Measurements from ENCODE around the gene DHPS. TPM values are rescaled to one million over a fixed set of nuclear protein-coding genes. Genes with fewer than 3 reads are reported as not detected.
"Not testable (repeated sequence)": the region's sequence is repeated elsewhere in the genome, so short reads cannot be mapped to it uniquely, and the experiment has no call there.

Gene DHPS
- total RNA-seq, 6 experiments from 2014 or later: 29.5 to 60.5 (median 45.8) TPM

DNA sequence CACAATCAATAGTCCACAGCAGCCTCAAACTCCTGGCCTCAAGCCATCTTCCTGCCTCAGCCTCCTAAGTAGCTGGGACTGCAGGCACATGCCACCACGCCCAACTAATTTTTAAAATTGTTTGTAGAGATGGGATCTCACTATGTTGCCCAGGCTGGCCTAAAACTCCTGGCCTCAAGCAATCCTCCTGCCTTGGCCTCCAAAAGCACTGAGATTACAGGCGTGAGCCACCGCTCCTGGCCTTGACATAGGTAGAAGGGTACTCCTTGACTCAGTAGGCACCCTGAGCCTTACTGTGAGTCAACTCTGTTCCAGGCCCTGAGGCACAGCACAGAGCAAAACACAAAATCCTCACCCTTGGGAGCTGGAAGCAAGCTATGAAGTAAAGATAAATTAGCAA lies 34.2 kb upstream of the DHPS start:
- DNase-seq (no peak), ATAC-seq (peak in 1 of 4 donors; percentile 40)
- WGBS (ENCODE audit: insufficient coverage, low coverage, low lambda C conversion rate, missing lambda C conversion rate): 77% methylated on average over 2 of the region's 3 CpGs
- H3K27ac ChIP-seq: no peak overlapping the region
- intact Hi-C loops (cut with DNase I): no loop called here
- H3K4me3 ChIP-seq: no peak overlapping the region
- no peaks in the 10 kb centered on the region for H3K9me3 ChIP-seq
- no peaks in the 10 kb centered on the region for H3K27me3 ChIP-seq
- H3K36me3 ChIP-seq: peaks cover 16 to 46% (median 33%) of the 10 kb centered on the region in 4 donors
- no peak for TF ChIP-seq POLR2A (IDR thresholded peaks at IDR 0.05)
- TF ChIP-seq CTCF (IDR thresholded peaks at IDR 0.05): no peak
- peaks cover 0 to 7% (median under 1%) of the 10 kb centered on the region in 4 donors for H3K4me1 ChIP-seq

DNA sequence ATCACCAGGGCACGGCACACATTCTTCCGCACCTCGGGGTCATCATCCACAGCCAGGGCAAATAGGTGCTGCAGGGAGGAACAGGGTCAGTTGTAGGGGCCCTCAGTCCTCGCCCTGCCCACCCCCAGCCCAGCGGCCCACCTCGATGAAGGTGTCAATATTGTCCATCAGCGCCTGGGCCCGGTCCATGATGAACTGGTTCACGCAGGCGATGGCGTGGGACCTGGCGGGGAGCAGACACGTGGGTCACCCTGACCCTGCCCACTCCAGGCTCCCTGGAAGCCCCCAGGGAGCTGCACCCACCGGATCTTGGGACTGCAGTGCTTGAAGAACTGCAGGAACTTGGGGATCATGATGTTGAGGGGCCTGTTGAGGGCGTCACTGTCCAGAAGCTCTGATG lies 33.4 kb upstream of the DHPS start:
- H3K36me3 ChIP-seq: peaks cover 23 to 54% (median 38%) of the 10 kb centered on the region in 4 donors
- no peak for DNase-seq
- H3K27me3 ChIP-seq: no peaks in the 10 kb centered on the region
- intact Hi-C loops (cut with DNase I): no loop called here
- ATAC-seq: no peak
- TF ChIP-seq POLR2A (IDR thresholded peaks at IDR 0.05): no peak
- H3K27ac ChIP-seq: no peak overlapping the region
- H3K4me3 ChIP-seq: no peak overlapping the region
- no CpG with 5 or more reads among the region's 15 CpGs for WGBS (ENCODE audit: insufficient coverage, low coverage, low lambda C conversion rate, missing lambda C conversion rate)
- no peaks in the 10 kb centered on the region for H3K9me3 ChIP-seq
- H3K4me1 ChIP-seq: peaks cover 0 to 3% (median under 1%) of the 10 kb centered on the region in 4 donors

DNA sequence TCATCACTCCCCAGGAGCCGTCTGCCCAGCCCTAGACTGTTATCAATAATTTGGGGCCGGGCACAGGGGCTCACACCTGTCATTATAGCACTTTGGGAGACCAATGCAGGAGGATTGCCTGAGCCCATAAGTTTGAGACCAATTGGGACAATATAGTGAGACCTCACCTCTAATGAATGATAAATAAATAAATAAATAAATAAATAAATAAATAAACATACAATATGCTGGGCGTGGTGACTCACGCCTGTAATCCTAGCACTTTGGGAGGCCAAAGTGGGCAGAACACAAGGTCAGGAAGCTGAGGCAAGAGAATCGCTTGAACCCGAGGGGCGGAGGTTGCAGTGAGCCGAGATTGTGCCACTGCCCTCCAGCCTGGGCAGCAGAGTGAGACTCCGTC lies 31.6 kb upstream of the DHPS start:
- DNase-seq; H3K4me3 ChIP-seq; H3K4me1 ChIP-seq; ATAC-seq; H3K27ac ChIP-seq; H3K27me3 ChIP-seq; H3K9me3 ChIP-seq; intact Hi-C loops (cut with DNase I): not testable (repeated sequence)
- peaks cover 23 to 62% (median 39%) of the 10 kb centered on the region in 4 donors for H3K36me3 ChIP-seq
- WGBS (ENCODE audit: insufficient coverage, low coverage, low lambda C conversion rate, missing lambda C conversion rate): 92% methylated on average over 7 of the region's 9 CpGs

GRCh38 chr19:12712077-12712476 lies 30.4 kb upstream of the DHPS start:
- H3K27ac ChIP-seq; H3K4me3 ChIP-seq; H3K9me3 ChIP-seq; H3K4me1 ChIP-seq; DNase-seq; ATAC-seq; intact Hi-C loops (cut with DNase I); H3K27me3 ChIP-seq: not testable (repeated sequence)
- peaks cover 23 to 65% (median 41%) of the 10 kb centered on the region in 4 donors for H3K36me3 ChIP-seq
- 40% methylated on average over 3 of the region's 14 CpGs for WGBS (ENCODE audit: insufficient coverage, low coverage, low lambda C conversion rate, missing lambda C conversion rate)
- peak; percentile 35 to 47 (median 39) for TF ChIP-seq CTCF (IDR thresholded peaks at IDR 0.05)

- Histone ChIP-seq H3K4me3 (no peak overlapping the region), H3K9me3 (no peaks in the 10 kb centered on the region), H3K4me1 (peaks cover 0 to 3% (median 0%) of the 10 kb centered on the region in 4 donors), H3K36me3 (peaks cover 23 to 74% (median 47%) of the 10 kb centered on the region in 4 donors), H3K27ac (no peak overlapping the region), H3K27me3 (no peaks in the 10 kb centered on the region)
- no peak for ATAC-seq
- TF ChIP-seq CTCF (IDR thresholded peaks at IDR 0.05) (no peak), POLR2A (IDR thresholded peaks at IDR 0.05) (no peak)
- DNase-seq: no peak
- WGBS (ENCODE audit: insufficient coverage, low coverage, low lambda C conversion rate, missing lambda C conversion rate): 92% methylated on average over 2 of the region's 17 CpGs
- intact Hi-C loops (cut with DNase I): no loop called here
Measured at GRCh38 chr19:12711187-12711586, 29.5 kb upstream of the DHPS start.

GRCh38 chr19:12708641-12709040 lies 27.0 kb upstream of the DHPS start:
- intact Hi-C loops (cut with DNase I): loop anchor here in 1 of 2 donors (10.0 kb wide), 1 partner anchor 46 kb away; the partner anchor contains the start of gene BEST2
- H3K27ac ChIP-seq: no peak overlapping the region
- ATAC-seq (no peak), DNase-seq (no peak)
- H3K9me3 ChIP-seq: no peaks in the 10 kb centered on the region
- H3K27me3 ChIP-seq: no peaks in the 10 kb centered on the region
- no peaks in the 10 kb centered on the region for H3K4me1 ChIP-seq
- no peak for TF ChIP-seq CTCF (IDR thresholded peaks at IDR 0.05)
- no peak for TF ChIP-seq POLR2A (IDR thresholded peaks at IDR 0.05)
- no peak overlapping the region for H3K4me3 ChIP-seq
- WGBS (ENCODE audit: insufficient coverage, low coverage, low lambda C conversion rate, missing lambda C conversion rate): 80% methylated on average over 7 of the region's 8 CpGs
- peaks cover 13 to 75% (median 47%) of the 10 kb centered on the region in 4 donors for H3K36me3 ChIP-seq
